ENCODE measurements around the gene LRGUK. TPM values are rescaled to one million over a fixed set of nuclear protein-coding genes. Genes with fewer than 3 reads are reported as not detected.

Gene LRGUK
- total RNA-seq, 2 donors from 2014 or later = 0.78 to 0.99 TPM

- no peaks in the 10 kb centered on the region for H3K4me1 ChIP-seq
- 60 to 71% methylated on average over 2 of the region's 2 CpGs for WGBS, 2 donors
- intact Hi-C loops (cut with DNase I) = no loop called here
- TF ChIP-seq POLR2A (IDR thresholded peaks at IDR 0.05) (no peak), CTCF (IDR thresholded peaks at IDR 0.05) (no peak)
- no peak overlapping the region for H3K27ac ChIP-seq
- no peak overlapping the region for H3K4me3 ChIP-seq
- H3K36me3 ChIP-seq (replicated peaks in 1 of 2; ENCODE audit: insufficient read depth in 1 of 2, low read depth in 2 of 2) = no peaks in the 10 kb centered on the region
- H3K27me3 ChIP-seq = no peaks in the 10 kb centered on the region
- H3K9me3 ChIP-seq = no peaks in the 10 kb centered on the region
- ATAC-seq (no peak), DNase-seq (no peak)
Measured at GRCh38 chr7:134300988-134301387, 173.8 kb downstream of the LRGUK start.

- Histone ChIP-seq H3K36me3 (replicated peaks in 1 of 2; ENCODE audit: insufficient read depth in 1 of 2, low read depth in 2 of 2) (no peaks in the 10 kb centered on the region), H3K9me3 (no peaks in the 10 kb centered on the region), H3K4me3 (no peak overlapping the region), H3K4me1 (no peaks in the 10 kb centered on the region), H3K27ac (no peak overlapping the region), H3K27me3 (no peaks in the 10 kb centered on the region)
- ATAC-seq (no peak), DNase-seq (no peak)
- intact Hi-C loops (cut with DNase I) = no loop called here
- TF ChIP-seq CTCF (IDR thresholded peaks at IDR 0.05) (no peak), POLR2A (IDR thresholded peaks at IDR 0.05) (no peak)
- WGBS, 2 donors = 80 to 89% methylated on average over 3 of the region's 3 CpGs
Measured at GRCh38 chr7:134301592-134301991, 174.5 kb downstream of the LRGUK start.

- DNase-seq = no peak
- H3K36me3 ChIP-seq (replicated peaks in 1 of 2; ENCODE audit: insufficient read depth in 1 of 2, low read depth in 2 of 2) = no peaks in the 10 kb centered on the region
- no peaks in the 10 kb centered on the region for H3K27me3 ChIP-seq
- ATAC-seq = no peak
- intact Hi-C loops (cut with DNase I) = no loop called here
- no peak overlapping the region for H3K4me3 ChIP-seq
- H3K9me3 ChIP-seq = no peaks in the 10 kb centered on the region
- no peak overlapping the region for H3K27ac ChIP-seq
- 66 to 75% methylated on average over 2 of the region's 2 CpGs for whole genome bisulfite sequencing, 2 donors
- H3K4me1 ChIP-seq = no peaks in the 10 kb centered on the region
- TF ChIP-seq POLR2A (IDR thresholded peaks at IDR 0.05) (no peak), CTCF (IDR thresholded peaks at IDR 0.05) (no peak)
Measured at GRCh38 chr7:134302120-134302519, 175.0 kb downstream of the LRGUK start.

GRCh38 chr7:134307320-134307719 is 180.2 kb downstream of the LRGUK start:
- no peak overlapping the region for H3K4me3 ChIP-seq
- H3K36me3 ChIP-seq (replicated peaks in 1 of 2; ENCODE audit: insufficient read depth in 1 of 2, low read depth in 2 of 2) = no peaks in the 10 kb centered on the region
- H3K27me3 ChIP-seq = no peaks in the 10 kb centered on the region
- TF ChIP-seq POLR2A (IDR thresholded peaks at IDR 0.05) (no peak), CTCF (IDR thresholded peaks at IDR 0.05) (no peak)
- no peak for ATAC-seq
- H3K27ac ChIP-seq = no peak overlapping the region
- no peak for DNase-seq
- no peaks in the 10 kb centered on the region for H3K4me1 ChIP-seq
- no peaks in the 10 kb centered on the region for H3K9me3 ChIP-seq
- intact Hi-C loops (cut with DNase I) = no loop called here
- WGBS, 2 donors = 76 to 92% methylated on average over 1 of the region's 1 CpG

- Histone ChIP-seq H3K27me3 (no peaks in the 10 kb centered on the region), H3K4me1 (no peaks in the 10 kb centered on the region), H3K4me3 (no peak overlapping the region), H3K36me3 (replicated peaks in 1 of 2; ENCODE audit: insufficient read depth in 1 of 2, low read depth in 2 of 2) (no peaks in the 10 kb centered on the region), H3K9me3 (no peaks in the 10 kb centered on the region), H3K27ac (no peak overlapping the region)
- DNase-seq (no peak), ATAC-seq (no peak)
- no peak for TF ChIP-seq CTCF (IDR thresholded peaks at IDR 0.05)
- no peak for TF ChIP-seq POLR2A (IDR thresholded peaks at IDR 0.05)
- 88 to 89% methylated on average over 4 of the region's 4 CpGs for WGBS, 2 donors
- intact Hi-C loops (cut with DNase I) = no loop called here
Measured at GRCh38 chr7:134308548-134308947, 181.4 kb downstream of the LRGUK start.
